Esophagus squamous epithelium (tissue), 5 donors: ENCODE data around the gene STK4. TPM values are rescaled to one million over a fixed set of nuclear protein-coding genes. Genes with fewer than 3 reads are reported as not detected.

ENCODE experiments used
- DNase-seq: peaks from one replicate; lab custom pipeline; 2025; lab: John Stamatoyannopoulos, UW
- H3K27ac ChIP-seq, 4 donors: fragments of 200-600 bp; sonication (generic); one replicate each; pipeline ENCODE4 v1.5.1; 2016 to 2019; ENCODE audit warnings: mild to moderate bottlenecking in 1 of 4
- H3K27me3 ChIP-seq, 4 donors: fragments of 200-600 bp; sonication (generic); 1 replicate in 3 of 4; 2 replicates in 1 of 4; pipeline versions ENCODE4 v1.5.1 to v1.6.0; 2017 to 2021; ENCODE audit warnings: antibody characterized with exemption in 1 of 4
- H3K36me3 ChIP-seq, 3 donors: fragments of 200-600 bp; sonication (generic); one replicate each; pipeline ENCODE4 v1.5.1; 2016 to 2019
- H3K4me1 ChIP-seq, 3 donors: fragments of 200-600 bp; sonication (generic); one replicate each; pipeline ENCODE4 v1.5.1; 2017 to 2019
- H3K4me3 ChIP-seq, 4 donors: fragments of 200-600 bp; sonication (generic); 1 replicate in 3 of 4; 2 replicates in 1 of 4; pipeline ENCODE4 v1.5.1; 2016 to 2019; ENCODE audit warnings: mild to moderate bottlenecking in 2 of 4, moderate library complexity in 1 of 4
- H3K9me3 ChIP-seq, 3 donors: fragments of 200-600 bp; sonication (generic); one replicate each; pipeline ENCODE4 v1.5.1; 2016 to 2019
- CTCF ChIP-seq, 6 experiments: fragments of 450-650 bp in 4 of 6; fragments of 200-600 bp in 2 of 6; sonication (generic) in 2 of 6; IDR thresholded peaks; one replicate each; pipeline ENCODE4 v1.5.1; 2016 to 2019; ENCODE audit warnings: antibody characterized with exemption in 6 of 6, mild to moderate bottlenecking in 4 of 6, moderate library complexity in 4 of 6
- POLR2A ChIP-seq, 4 donors: fragments of 450-650 bp; IDR thresholded peaks; one replicate each; pipeline ENCODE4 v1.6.1; 2017; ENCODE audit warnings: antibody characterized with exemption in 4 of 4, mild to moderate bottlenecking in 4 of 4, moderate library complexity in 3 of 4
- WGBS, 2 donors: methylation state at CpG; one replicate each; pipeline ENCODE4 v1.1.5; 2018; 5-methylcytosine and 5-hydroxymethylcytosine counted together
- intact Hi-C: fragments of 100-400 bp; cut with DNase I; formaldehyde crosslinking; loops from one replicate; pipeline ENCODE4 v1.15.0; 2022
- total RNA-seq, 4 donors: library from RNA; depleted of rRNA; stranded (reverse); fragments of >200 nt; gene quantifications; one replicate each; pipeline ENCODE4 v1.1.0, GENCODE V29; 2016
- donor health status: DM: yes; HTN: yes; CAD: no.

The STK4 gene
- total RNA-seq, 4 donors from 2014 or later, result 14.6 to 29.8 (median 17.6) TPM

- peaks cover 0 to 75% (median 8%) of the 10 kb centered on the region in 3 donors for H3K36me3 ChIP-seq
- no peak overlapping the region for H3K4me3 ChIP-seq
- no peaks in the 10 kb centered on the region for H3K9me3 ChIP-seq
- intact Hi-C loops, result no loop called here
- 78 to 95% methylated on average over 6 of the region's 6 CpGs for whole genome bisulfite sequencing, 2 donors
- no peak for DNase-seq
- no peak overlapping the region for H3K27ac ChIP-seq
- TF ChIP-seq POLR2A (IDR thresholded peaks at IDR 0.05) (no peak), CTCF (IDR thresholded peaks at IDR 0.05) (no peak)
- peaks cover 0 to 2% (median 0%) of the 10 kb centered on the region in 3 donors for H3K4me1 ChIP-seq
- no peaks in the 10 kb centered on the region for H3K27me3 ChIP-seq
Measured at GRCh38 chr20:45028424-45029136, 62.3 kb downstream of the STK4 start.

DNA sequence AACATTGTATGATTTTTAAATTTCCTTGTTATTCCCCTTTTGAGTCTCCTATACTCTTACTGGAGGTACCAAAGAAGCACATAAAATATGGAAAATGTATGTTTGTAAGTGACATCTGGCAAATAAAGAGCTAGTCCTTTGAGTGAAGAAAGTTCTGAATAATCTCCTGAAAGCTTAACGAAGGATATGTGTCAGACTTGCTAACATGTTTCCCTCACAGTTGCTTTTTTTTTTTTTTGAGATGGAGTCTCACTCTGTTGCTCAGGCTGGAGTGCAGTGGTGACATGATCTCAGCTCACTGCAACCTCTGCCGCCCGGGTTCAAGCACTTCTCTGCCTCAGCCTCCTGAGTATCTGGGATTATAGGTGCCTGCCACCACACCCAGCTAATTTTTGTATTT lies 63.6 kb downstream of the STK4 start:
- DNase-seq, result no peak
- H3K9me3 ChIP-seq, result no peaks in the 10 kb centered on the region
- TF ChIP-seq POLR2A (IDR thresholded peaks at IDR 0.05) (no peak), CTCF (IDR thresholded peaks at IDR 0.05) (no peak)
- H3K36me3 ChIP-seq, result peaks cover 0 to 62% (median 6%) of the 10 kb centered on the region in 3 donors
- intact Hi-C loops, result no loop called here
- H3K4me1 ChIP-seq, result peaks cover 0 to 2% (median 0%) of the 10 kb centered on the region in 3 donors
- 87 to 98% methylated on average over 3 of the region's 3 CpGs for WGBS, 2 donors
- no peak overlapping the region for H3K4me3 ChIP-seq
- H3K27me3 ChIP-seq, result no peaks in the 10 kb centered on the region
- H3K27ac ChIP-seq, result no peak overlapping the region

- peaks cover 0 to 39% (median 0%) of the 10 kb centered on the region in 3 donors for H3K36me3 ChIP-seq
- peaks cover 0 to 5% (median 5%) of the 10 kb centered on the region in 3 donors for H3K4me1 ChIP-seq
- no peak for TF ChIP-seq CTCF (IDR thresholded peaks at IDR 0.05)
- no peak for TF ChIP-seq POLR2A (IDR thresholded peaks at IDR 0.05)
- no peaks in the 10 kb centered on the region for H3K27me3 ChIP-seq
- H3K9me3 ChIP-seq, result no peaks in the 10 kb centered on the region
- DNase-seq, result no peak
- 44 to 64% methylated on average over 2 of the region's 2 CpGs for WGBS, 2 donors
- intact Hi-C loops, result no loop called here
- H3K4me3 ChIP-seq, result no peak overlapping the region
- H3K27ac ChIP-seq, result no peak overlapping the region
Measured at GRCh38 chr20:45032276-45032675, 66.0 kb downstream of the STK4 start.

GRCh38 chr20:45032781-45033180 lies 66.5 kb downstream of the STK4 start:
- no peak overlapping the region for H3K27ac ChIP-seq
- H3K9me3 ChIP-seq, result no peaks in the 10 kb centered on the region
- TF ChIP-seq CTCF (IDR thresholded peaks at IDR 0.05) (no peak), POLR2A (IDR thresholded peaks at IDR 0.05) (no peak)
- peaks cover 0 to 36% (median 0%) of the 10 kb centered on the region in 3 donors for H3K36me3 ChIP-seq
- whole genome bisulfite sequencing, 2 donors, result 81 to 83% methylated on average over 3 of the region's 3 CpGs
- no peak overlapping the region for H3K4me3 ChIP-seq
- intact Hi-C loops, result no loop called here
- no peak for DNase-seq
- H3K27me3 ChIP-seq, result no peaks in the 10 kb centered on the region
- peaks cover 0 to 8% (median 5%) of the 10 kb centered on the region in 3 donors for H3K4me1 ChIP-seq

DNA sequence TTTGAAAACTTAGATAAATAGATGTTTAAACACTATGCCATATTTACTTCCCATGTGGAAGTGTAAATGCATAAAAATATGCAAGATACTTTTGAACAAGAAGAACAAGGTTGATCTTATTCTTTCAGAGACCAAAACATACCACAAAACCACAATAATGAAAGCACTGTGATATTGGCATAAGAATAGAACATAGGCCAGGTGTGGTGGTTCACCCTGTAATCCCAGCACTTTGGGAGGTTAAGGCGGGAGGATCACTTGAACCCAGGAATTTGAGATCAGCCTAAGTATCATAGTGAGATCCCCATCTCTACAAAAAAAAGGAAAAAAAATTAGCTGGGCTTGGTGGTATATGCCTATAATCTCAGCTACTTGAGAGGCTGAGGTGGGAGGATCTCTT lies 68.1 kb downstream of the STK4 start:
- H3K27ac ChIP-seq, result no peak overlapping the region
- no peaks in the 10 kb centered on the region for H3K9me3 ChIP-seq
- H3K4me1 ChIP-seq, result peaks cover 0 to 9% (median 8%) of the 10 kb centered on the region in 3 donors
- WGBS, 2 donors, result 100% methylated on average over 1 of the region's 1 CpG
- intact Hi-C loops, result no loop called here
- H3K27me3 ChIP-seq, result no peaks in the 10 kb centered on the region
- no peak for TF ChIP-seq CTCF (IDR thresholded peaks at IDR 0.05)
- no peak for TF ChIP-seq POLR2A (IDR thresholded peaks at IDR 0.05)
- H3K4me3 ChIP-seq, result no peak overlapping the region
- H3K36me3 ChIP-seq, result peaks cover 0 to 21% (median 0%) of the 10 kb centered on the region in 3 donors
- DNase-seq, result no peak
